Activated T-helper 9 cell treated with anti-CD3 and anti-CD28 coated beads, Interleukin-2, amount 50 U/mL, for 16 hours (primary cell): Measurements from ENCODE around the gene LAMA5.

ENCODE experiments used
- DNase-seq: peaks from one replicate; pipeline ENCODE4 v3.0.0-alpha.2; 2020; ENCODE audit warnings: low read depth

The LAMA5 gene

DNA sequence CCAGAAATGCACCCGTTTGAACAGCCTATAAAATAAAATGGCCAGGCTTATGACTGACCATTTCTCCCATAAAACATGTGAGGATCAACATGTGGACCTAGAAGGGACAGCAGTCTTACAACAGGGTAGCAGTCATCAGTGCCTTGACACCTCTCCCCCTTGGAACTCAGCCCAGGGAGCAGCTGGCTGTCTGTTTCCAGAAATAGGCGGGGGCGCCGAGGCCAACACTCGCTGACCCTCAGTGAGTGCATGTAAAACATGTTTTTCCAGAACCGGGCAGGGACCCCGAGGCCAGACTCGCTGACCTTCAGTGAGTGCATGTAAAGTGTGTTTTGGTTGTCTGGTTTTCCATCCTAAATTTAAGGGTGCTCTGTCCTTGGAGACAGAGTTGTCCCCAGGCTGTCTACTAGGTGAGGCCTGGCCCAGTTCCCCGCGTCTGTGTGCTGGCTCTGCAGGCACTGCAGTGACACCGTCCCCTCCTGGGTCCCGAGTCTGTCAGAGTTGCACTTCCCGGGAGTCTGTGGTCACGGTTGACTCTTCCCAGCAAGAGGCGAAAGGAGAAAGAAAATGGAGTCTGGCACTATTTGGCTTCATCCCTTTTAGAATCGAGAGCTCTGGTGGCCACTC lies 84.1 kb downstream of the LAMA5 start:
- no peak for DNase-seq

DNA sequence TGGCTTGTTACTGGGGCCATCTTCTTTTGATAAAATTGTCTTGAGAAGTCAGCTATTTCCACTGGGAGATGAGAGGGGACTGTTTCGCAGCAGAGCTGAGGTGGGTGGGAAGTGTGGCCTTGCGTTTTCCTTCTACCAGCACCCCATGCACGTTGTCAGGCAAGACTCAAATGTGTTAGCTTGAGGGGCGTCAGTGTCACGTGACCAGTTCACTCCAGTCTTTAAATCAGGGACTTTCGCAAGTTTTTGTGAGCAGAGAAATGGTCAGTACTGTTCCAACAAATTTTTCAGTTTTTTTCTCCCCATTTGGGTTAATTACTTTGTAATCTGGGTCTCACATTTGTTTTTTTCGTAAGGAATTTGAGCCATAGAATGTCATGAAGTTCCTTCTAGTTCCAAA lies 85.0 kb downstream of the LAMA5 start:
- DNase-seq: no peak

DNA sequence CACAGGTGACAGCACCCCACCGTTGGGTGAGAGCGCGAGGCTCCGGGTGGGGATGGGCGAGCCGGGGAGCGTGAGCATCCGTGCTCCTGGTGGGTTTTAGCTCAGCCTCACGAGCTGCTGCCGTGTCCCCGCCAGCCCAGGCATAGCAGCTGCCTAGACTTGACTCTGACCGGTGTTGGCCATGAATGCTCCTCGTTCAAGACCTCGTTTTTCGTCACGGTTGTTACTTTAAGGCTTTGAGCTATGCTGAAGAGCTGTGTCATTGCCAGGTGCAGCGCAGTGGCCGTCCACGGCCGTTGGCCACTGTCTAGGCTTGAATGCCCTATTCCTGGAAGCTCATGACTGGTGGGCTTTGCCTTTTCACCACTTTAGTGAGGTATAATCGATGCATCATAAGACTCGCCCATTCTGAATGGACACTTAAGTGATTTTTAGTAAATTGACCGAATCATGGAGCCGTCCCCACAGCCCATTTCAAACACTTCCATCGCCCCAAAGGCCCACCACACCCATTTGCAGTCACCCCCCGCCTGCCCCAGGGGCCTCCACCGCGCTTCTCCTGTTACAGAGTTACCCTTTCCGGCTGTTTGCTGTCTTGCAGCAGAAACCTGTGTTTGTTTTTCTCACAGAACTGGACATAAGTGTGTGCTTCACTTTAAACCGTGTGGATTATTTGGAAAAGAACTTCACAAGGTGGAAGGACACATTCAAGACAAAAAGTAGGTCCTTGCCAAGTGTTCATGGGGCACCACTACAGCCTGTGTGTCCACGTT lies 85.8 kb downstream of the LAMA5 start:
- DNase-seq: no peak

DNA sequence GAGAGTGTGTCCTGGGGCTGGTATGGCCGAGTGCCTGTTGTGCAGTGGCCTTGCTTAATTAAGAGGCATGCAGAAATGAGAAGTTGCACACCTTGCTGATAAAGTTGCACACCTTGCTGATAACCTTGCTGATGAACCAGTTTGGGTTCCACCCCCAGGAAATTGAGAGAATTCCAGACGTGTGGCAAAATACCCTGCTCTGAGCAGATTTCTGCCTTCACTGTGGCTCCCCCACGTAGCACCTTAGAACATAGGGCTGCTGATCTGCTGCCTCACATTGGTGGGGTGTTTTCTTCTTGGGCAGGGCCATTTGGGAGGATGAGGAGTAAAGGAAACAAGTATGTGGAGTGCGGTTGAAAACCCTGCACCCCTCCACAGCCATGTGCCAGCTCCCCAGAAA lies 86.8 kb downstream of the LAMA5 start:
- DNase-seq: no peak

DNA sequence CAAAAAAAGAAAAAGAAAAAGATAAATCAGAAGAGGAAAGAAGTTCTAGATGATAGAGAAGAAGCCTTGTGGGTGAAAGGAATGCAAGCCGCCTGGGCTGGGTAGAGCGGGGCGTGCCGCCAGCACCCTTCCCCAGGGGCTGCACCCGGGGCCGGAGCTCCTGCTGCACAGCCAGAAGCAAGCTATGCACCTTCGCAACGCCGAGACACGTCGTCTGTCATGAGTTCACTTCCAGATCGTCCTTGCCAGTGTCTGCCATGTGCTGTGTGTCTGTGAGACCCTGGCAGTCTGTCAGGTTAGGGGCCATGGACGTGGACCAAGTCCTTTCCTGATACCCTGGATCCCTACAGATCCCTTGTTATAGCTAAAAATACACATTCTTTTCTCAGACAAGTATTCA lies 89.9 kb downstream of the LAMA5 start:
- DNase-seq: no peak

DNA sequence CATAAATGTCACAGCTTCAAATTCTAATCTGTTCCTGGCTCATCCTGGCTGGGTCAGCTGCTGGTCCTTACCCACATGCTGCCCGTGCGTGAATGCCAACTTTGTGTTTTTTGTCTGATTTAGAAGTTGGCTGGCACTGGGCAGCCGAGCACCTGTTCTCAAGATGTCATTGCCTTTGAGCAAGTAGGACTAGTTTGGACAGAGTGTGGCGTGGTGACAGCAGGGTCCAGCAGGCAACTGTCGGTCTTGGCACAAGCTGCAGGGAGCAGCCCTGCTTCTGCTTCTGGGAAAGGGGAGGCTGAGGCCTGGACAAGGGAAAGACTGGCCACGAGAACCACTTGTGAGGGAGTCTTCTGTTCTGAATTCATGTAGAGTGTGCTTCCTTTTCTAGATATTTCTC lies 90.7 kb downstream of the LAMA5 start:
- DNase-seq: no peak

DNA sequence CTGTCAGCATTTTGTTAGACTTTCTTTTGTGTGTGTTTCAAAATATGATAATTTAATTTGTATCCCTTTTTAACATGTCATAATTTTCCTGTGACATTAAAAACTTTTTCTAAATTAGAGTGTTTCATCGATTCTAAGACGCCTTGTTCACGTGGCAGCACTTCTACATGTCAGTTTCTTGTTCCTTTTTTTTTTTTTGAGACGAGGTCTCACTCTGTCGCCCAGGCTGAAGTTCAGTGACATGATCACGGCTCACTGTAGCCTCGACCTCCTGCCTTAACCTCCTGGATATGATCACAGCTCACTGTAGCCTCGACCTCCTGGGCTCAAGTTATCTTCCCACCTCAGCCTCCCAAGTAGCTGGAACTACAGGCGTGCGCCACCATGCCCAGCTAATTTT lies 91.9 kb downstream of the LAMA5 start:
- DNase-seq: no peak

DNA sequence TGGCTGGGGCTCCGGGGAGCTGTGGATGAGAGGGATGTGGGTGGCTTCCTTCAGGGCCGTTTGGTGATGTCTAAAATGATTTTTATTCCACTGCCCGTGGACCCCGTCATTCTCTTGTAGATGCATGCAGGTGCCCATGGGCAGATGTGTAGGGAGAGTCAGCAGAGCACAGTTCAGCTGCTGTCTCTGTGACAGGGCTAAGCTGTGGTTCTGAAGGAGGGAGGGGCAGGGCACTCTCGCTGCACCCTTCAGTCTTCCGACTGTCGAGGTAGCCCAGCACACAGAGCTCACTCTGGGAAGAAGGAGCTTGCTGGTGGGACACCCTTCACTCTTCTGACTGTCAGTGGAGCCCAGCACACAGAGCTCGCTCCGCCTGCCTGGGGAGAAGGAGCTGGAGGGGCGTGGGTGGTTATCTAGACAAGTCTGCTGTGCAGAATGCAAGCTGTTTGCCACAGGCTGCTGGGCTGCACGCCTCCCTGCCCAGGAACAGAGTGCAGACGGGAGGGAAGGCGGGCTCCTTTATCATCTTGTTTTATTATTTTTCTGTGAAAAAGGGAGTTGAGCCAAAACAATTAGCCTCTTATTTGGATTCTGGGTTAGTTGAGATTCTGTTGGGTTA lies 92.7 kb downstream of the LAMA5 start:
- DNase-seq: no peak

DNA sequence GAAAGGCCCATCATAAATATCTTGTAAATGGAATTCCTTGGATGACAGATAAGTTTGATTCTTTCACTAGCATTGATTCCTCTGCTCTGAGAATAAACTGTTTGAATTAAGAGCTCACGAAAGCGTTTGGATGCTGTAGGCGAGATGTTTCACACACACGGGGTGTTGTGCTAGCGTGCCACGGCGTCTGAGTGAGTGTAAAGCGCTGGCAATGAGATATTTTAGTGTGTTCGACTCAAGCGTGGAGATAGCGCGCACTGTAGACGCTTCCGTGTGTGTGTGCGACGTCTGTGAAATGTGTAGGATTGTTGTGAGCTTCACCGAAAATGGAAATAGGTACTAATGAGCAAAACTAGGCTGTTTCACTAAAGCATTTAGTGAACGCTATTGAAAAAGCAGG lies 93.7 kb downstream of the LAMA5 start:
- no peak for DNase-seq

DNA sequence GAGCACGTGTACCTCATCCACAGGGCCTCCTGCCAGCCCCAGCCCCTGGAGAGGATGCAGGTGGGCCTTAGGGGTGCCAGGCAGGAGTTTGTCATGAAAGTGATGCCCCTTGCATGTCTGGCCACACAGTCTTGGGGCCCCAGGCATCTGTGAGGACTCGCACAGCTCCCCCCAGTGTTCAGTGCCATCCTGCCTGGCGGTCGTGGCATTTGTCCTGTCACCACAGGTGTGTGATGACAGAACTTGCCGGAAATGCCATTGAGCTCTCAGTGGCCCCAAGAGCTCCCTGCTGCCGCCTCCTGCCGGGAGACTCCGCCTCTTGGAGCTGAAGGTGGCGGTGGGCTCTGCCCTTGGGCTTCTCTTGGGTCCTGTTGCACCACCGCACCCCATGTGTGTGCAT lies 94.9 kb downstream of the LAMA5 start:
- no peak for DNase-seq

DNA sequence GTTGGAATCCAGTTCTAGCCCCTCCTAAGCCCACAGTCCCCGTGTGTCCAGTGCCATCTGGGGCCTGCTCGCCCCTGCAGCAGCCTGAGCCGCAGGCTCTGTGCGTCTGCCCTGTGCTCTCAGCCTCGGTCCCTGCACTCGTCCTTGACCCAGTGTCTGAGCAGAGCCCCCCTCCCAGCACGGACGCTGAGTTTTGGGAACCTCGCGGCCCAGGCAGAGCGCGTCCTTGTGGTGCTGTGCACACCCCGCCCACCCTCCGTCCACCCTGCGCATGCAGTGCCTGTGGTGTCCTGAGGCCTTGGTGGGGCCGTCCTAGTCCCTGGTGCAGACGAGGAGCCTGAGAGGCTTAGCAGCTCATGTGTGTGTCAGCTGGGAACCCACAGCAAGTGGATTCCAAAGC lies 97.2 kb downstream of the LAMA5 start:
- DNase-seq: no peak

DNA sequence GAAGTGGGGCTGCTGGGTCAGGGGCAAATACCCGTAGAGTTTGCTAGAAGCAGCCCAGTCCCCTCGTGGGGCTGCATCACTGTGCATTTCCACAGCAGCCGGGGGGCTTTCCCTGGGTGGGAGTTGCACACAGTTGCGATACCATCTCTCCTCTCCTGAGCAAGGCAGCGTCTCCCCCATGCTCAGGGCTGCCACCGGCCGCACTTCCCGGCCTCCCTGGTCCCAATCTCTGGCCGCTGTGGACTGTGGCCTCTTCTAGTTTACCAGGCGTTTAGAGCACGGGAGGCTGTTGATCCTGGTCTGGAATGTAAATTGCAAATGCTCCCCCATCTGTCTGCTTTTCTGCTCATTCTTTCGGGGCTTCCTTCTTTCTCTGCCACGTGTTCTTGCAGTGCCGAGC lies 97.7 kb downstream of the LAMA5 start:
- no peak for DNase-seq

DNA sequence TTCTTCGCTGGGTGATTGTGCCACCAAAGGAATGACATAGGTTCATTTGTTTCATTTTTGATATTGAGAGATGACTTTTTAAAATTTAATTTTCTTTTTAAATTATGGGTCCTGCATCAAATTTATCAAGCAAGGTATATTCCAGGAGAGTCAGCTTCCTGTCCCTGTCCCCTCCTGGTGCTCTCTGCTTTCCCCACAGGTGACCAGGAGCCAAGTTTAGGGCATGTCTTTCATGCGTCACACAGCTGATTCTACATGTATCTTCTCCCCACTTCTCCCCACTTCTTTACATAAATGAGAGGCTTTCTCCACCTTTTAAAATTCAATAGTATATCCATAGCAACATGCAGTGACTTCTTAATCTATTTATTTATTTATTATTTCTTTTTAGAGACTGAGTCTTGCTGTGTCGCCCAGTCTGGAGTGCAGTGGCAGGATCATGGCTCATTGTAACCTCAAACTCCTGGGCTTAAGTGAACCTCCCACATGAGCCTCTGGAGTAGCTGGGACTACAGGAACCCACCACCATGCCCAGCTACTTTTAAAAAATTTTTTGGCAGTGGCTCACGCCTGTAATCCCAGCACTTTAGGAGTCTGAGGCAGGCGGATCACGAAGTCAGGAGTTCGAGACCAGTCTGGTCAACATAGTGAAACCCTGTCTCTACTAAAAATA lies 98.7 kb downstream of the LAMA5 start:
- no peak for DNase-seq

DNA sequence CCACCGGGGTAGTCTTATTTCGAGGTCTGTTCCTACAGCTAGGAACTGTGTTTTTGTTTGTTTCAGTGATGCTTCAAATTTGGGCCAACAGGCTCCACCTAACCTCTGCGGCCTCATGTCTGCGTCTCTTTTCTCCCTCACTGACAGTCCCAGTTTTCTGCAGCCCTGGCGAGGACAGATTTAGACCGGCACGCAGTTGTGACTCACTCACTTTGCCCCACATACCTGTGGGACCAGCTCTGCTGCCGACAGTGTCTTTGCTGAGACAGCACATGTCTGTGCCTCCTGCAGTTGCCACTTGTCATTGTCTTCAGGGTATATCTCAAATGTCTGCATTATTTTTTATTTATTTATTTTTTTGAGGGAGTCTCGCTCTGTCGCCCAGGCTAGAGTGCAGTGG lies 99.6 kb downstream of the LAMA5 start:
- no peak for DNase-seq

DNA sequence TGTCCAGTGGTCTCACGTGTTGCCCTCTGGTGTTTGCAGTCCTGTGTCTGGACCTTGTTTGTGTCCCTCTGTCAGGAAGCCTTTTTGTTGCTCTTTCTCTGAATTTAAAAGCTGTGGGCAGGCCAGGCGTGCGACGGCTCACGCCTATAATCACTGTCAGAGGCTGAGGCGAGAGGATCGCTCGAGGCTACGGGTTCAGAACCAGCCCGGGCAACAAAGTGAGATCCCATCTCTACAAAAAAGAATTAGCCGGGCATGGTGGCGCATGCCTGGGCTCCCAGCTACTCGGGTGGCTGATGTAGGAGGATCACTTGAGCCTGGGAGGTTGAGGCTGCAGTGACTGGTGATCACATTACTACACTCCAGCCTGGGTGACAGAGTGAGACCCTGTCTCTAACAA lies 100.3 kb downstream of the LAMA5 start:
- DNase-seq: no peak

DNA sequence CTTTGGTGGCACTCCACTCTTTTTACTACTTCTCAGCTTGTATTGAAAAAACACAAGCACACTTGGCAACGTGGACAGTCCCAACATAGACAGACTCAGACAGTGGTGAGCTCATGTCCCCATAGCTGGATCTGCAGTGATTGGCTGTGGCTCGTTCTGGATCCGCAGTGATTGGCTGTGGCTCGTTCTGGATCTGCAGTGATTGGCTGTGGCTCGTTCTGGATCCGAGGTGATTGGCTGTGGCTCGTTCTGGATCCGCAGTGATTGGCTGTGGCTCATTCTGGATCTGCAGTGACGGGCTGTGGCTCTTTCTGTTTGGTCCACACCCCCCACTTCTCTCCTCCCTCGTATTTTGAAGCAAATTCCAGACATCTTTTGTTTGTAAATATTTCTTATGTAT lies 100.8 kb downstream of the LAMA5 start:
- no peak for DNase-seq

DNA sequence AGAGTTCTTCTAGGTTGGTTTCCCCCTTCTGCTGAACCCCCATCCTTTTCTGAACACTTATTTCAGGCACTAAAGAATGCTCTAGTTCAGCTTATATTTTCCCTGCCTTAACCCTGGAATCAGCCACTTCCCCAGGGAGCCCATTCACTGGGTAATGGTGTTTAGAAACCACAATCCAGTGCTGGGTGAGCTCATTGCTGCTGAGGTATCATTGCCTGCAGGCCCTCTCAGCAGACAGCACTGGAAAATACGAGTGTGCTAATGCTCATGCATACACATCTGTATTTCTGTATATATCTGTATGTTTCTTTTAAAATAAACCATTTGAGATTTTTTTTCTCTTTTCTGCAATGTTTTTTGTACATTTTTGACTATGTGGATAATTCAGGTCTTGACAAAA lies 101.7 kb downstream of the LAMA5 start:
- DNase-seq: no peak

DNA sequence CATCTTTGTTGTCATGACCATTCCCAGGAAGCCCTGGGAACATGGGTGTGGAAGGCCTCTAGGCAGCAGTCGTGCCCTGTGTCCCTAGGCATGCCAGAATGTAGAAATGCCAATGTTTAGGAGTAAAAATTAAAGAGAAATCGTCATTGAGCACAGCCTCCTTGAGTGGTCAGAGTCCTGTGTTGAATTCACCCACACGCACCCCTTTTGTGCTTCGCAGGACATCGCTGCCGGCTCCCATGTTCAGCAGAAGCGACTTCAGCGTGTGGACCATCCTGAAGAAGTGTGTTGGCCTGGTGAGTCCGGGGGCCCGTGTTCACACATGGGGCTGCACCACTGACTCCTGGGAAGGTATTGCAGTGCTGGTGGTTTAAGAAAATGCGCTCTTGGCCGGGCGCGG lies 103.7 kb downstream of the LAMA5 start:
- no peak for DNase-seq

DNA sequence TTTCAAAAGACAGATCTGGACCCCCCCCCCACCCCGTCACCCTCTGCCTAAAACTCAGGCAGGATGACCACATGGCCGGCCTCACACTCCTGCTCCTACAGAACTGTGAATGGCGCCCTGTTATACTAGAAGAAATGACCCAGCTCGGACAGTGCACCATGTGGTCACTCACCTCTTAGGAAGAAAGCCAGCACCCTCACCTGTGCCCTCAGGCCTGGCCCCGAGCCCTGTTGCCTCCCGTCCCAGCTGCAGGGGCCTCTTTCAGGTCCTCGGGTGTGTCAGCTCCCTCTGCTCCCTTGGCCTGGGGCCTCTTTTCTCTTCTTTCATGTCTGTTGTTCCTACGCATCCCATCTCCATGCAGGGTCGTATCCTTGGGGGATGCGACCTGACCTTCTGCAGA lies 105.0 kb downstream of the LAMA5 start:
- no peak for DNase-seq

DNA sequence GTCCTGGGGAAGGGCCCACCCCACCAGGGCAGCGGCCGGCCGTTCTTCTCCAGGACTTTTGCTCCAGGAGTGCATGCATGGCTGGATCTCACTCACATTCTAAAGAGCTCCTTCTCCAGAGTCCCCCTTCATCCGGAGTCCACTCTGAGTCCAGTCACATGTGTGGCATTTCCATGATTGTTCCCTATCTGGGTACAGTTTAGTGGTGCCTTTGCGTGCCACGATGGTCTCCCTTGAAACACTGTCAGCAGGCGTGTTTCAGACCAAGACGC lies 107.9 kb downstream of the LAMA5 start:
- no peak for DNase-seq
